ENCODE results near the gene KCNQ1. TPM values are rescaled to one million over a fixed set of nuclear protein-coding genes. Genes with fewer than 3 reads are reported as not detected.
A peak's percentile ranks its signal among the peaks of the same experiment; 100 is the strongest.

Gene KCNQ1
- total and polyA plus RNA-seq, 12 donors: 11.0 to 447 (median 320) TPM

DNA sequence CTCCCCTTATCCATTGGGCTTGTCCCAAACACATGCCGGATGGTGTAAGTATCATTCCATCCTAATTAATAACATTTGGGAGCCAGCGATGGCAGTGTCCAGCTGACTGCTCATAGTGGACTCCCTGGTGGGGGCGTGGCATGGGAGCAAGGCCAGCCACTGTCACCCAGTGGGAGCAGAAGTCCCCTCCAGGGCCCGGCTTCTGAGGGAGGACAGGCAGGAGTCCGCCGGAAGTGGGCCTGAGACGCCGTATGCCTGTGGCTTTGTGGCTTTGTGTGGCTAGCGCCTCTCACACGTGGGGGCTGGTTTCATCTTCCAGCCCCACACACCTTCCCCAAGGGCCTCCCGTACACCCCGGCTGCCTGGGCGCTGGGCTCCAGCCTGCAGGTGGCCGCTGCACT, 124.5 kb downstream of the KCNQ1 start:
- WGBS, 4 donors: 84 to 91% (median 87%) methylated on average over 2 to 14 of the region's 14 CpGs
- Histone ChIP-seq H3K27ac (peak overlapping the region in 3 of 5 donors; percentile 26 to 67 (median 27)), H3K4me3 (no peak overlapping the region), H3K9me3 (replicated peaks in 1 of 3) (no peaks in the 10 kb centered on the region), H3K27me3 (no peaks in the 10 kb centered on the region), H3K4me1 (replicated peaks in 1 of 2) (peaks cover 21 to 32% of the 10 kb centered on the region in 2 donors), H3K36me3 (replicated peaks in 1 of 2) (peaks cover 0 to 37% of the 10 kb centered on the region in 2 donors)
- DNase-seq: peak in 2 of 7 donors; percentile 31 to 32
- TF ChIP-seq, protein P1, sequence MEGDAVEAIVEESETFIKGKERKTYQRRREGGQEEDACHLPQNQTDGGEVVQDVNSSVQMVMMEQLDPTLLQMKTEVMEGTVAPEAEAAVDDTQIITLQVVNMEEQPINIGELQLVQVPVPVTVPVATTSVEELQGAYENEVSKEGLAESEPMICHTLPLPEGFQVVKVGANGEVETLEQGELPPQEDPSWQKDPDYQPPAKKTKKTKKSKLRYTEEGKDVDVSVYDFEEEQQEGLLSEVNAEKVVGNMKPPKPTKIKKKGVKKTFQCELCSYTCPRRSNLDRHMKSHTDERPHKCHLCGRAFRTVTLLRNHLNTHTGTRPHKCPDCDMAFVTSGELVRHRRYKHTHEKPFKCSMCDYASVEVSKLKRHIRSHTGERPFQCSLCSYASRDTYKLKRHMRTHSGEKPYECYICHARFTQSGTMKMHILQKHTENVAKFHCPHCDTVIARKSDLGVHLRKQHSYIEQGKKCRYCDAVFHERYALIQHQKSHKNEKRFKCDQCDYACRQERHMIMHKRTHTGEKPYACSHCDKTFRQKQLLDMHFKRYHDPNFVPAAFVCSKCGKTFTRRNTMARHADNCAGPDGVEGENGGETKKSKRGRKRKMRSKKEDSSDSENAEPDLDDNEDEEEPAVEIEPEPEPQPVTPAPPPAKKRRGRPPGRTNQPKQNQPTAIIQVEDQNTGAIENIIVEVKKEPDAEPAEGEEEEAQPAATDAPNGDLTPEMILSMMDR (IDR thresholded peaks at IDR 0.05): no peak
- no peak for TF ChIP-seq POLR2A (IDR thresholded peaks at IDR 0.05)
- intact Hi-C loops (cut with DNase I): no loop called here

DNA sequence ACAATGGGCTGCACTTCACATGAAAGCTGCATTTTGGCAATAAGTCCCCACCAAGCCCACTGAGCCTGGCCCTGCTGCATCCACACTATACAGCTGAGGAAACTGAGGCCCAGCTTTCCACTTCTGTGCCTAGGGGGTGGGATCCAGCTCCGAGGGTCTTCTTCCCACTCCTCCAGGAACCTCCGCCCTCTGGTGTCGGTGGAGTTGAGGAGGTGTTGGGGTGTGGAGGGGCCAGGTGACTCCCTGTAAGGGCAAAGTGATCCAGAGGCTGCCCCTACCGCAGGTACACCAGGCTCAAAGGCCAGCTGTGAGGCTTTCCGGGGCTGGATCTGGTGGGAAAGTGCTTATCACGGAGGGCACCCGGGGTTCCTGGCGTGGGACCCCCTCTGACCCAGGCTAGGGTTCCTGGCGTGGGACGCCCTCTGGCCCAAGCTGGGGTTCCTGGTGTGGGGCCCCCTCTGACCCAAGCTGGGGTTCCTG, 125.0 kb downstream of the KCNQ1 start:
- DNase-seq: peak in 2 of 7 donors; percentile 8 to 11
- peaks cover 16 to 27% of the 10 kb centered on the region in 2 donors for H3K4me1 ChIP-seq (replicated peaks in 1 of 2)
- peaks cover 0 to 42% of the 10 kb centered on the region in 2 donors for H3K36me3 ChIP-seq (replicated peaks in 1 of 2)
- H3K4me3 ChIP-seq: no peak overlapping the region
- H3K27ac ChIP-seq: peak overlapping the region in 3 of 5 donors; percentile 26 to 67 (median 27)
- WGBS, 4 donors: 96 to 100% (median 98%) methylated on average over 4 to 10 of the region's 10 CpGs
- no peaks in the 10 kb centered on the region for H3K27me3 ChIP-seq
- TF ChIP-seq POLR2A (IDR thresholded peaks at IDR 0.05): no peak
- TF ChIP-seq, protein P1 (IDR thresholded peaks at IDR 0.05): no peak
- no peaks in the 10 kb centered on the region for H3K9me3 ChIP-seq (replicated peaks in 1 of 3)
- intact Hi-C loops (cut with DNase I): no loop called here

DNA sequence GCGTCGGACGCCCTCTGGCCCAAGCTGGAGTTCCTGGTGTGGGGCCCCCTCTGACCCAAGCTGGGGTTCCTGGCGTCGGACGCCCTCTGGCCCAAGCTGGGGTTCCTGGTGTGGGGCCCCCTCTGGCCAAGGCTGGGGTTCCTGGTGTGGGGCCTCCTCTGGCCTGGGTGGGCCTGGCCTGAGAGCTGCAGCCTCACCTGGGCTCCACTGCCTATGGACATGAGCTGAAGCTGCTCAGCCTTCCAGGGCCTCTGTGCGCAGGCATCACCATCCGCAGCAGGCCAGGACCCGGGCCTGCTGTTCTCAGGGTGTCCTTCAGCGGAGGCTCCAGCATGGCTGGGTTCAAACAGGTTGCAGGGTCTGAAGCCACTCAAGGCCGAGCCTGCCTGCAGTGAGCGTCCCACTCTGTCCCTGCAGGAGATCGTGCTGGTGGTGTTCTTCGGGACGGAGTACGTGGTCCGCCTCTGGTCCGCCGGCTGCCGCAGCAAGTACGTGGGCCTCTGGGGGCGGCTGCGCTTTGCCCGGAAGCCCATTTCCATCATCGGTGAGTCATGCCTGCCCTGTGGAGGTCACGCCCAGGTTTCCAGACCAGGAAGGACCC, 125.5 kb downstream of the KCNQ1 start:
- Histone ChIP-seq H3K36me3 (replicated peaks in 1 of 2) (peaks cover 0 to 46% of the 10 kb centered on the region in 2 donors), H3K4me3 (no peak overlapping the region), H3K9me3 (replicated peaks in 1 of 3) (no peaks in the 10 kb centered on the region), H3K27ac (peak overlapping the region in 2 of 5 donors; percentile 26 to 63), H3K4me1 (replicated peaks in 1 of 2) (peaks cover 11 to 22% of the 10 kb centered on the region in 2 donors), H3K27me3 (no peaks in the 10 kb centered on the region)
- TF ChIP-seq POLR2A (IDR thresholded peaks at IDR 0.05): no peak
- TF ChIP-seq, protein P1 (IDR thresholded peaks at IDR 0.05): no peak
- no peak for DNase-seq
- WGBS, 4 donors: 88 to 98% (median 94%) methylated on average over 7 to 26 of the region's 26 CpGs
- intact Hi-C loops (cut with DNase I): no loop called here

DNA sequence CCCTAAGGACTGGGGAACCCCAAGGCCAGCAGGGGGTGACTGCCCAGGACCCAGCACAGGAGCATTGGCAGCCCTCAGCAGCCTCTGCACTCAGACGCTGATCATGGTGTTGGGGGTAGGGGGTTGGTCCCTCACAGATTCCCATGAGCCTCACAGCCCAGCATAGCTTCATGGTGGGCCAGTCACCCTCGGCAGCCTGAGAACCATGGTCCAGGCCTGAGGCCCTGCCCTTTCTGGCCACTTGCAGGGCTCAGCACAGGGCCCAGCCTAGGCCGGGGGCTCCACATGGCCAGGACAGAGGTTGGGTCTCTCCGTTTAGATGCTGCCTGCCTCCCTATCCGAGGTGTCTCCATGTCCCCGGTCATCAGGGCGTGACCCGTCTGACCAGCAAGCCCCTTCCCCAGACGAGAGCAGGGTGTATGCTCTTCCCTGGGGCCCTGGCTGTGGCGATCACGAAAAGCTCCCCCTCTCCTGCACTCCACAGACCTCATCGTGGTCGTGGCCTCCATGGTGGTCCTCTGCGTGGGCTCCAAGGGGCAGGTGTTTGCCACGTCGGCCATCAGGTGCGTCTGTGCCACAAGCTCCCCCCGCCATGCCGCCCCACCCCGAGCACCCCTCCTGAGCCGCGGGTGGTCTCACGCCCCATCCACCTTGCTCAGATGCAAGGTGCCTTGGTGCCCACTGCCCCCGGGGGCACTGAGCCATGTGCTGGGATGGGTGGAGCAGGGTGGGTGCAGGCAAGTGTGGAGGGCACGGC, 126.2 kb downstream of the KCNQ1 start:
- peak in 2 of 7 donors; percentile 7 to 20 for DNase-seq
- Histone ChIP-seq H3K4me1 (replicated peaks in 1 of 2) (peaks cover 4 to 15% of the 10 kb centered on the region in 2 donors), H3K9me3 (replicated peaks in 1 of 3) (no peaks in the 10 kb centered on the region), H3K27ac (peak overlapping the region in 1 of 5 donors; percentile 63), H3K36me3 (replicated peaks in 1 of 2) (peaks cover 0 to 50% of the 10 kb centered on the region in 2 donors), H3K27me3 (no peaks in the 10 kb centered on the region), H3K4me3 (no peak overlapping the region)
- WGBS, 4 donors: 89 to 95% (median 91%) methylated on average over 10 to 25 of the region's 25 CpGs
- TF ChIP-seq POLR2A (IDR thresholded peaks at IDR 0.05): no peak
- TF ChIP-seq, protein P1 (IDR thresholded peaks at IDR 0.05): no peak
- intact Hi-C loops (cut with DNase I): no loop called here

Measured in adrenal gland (tissue), 12 donors.